ENCODE measurements around the gene SPEF1. TPM values are rescaled to one million over a fixed set of nuclear protein-coding genes. Genes with fewer than 3 reads are reported as not detected.
A peak's percentile ranks its signal among the peaks of the same experiment; 100 is the strongest.

SPEF1 gene
- total and polyA plus RNA-seq, 2 of the 13 experiments (the other 11 are each of a cell fraction or from before 2014, with no cell fraction given): 0.11 to 0.27 TPM

DNA sequence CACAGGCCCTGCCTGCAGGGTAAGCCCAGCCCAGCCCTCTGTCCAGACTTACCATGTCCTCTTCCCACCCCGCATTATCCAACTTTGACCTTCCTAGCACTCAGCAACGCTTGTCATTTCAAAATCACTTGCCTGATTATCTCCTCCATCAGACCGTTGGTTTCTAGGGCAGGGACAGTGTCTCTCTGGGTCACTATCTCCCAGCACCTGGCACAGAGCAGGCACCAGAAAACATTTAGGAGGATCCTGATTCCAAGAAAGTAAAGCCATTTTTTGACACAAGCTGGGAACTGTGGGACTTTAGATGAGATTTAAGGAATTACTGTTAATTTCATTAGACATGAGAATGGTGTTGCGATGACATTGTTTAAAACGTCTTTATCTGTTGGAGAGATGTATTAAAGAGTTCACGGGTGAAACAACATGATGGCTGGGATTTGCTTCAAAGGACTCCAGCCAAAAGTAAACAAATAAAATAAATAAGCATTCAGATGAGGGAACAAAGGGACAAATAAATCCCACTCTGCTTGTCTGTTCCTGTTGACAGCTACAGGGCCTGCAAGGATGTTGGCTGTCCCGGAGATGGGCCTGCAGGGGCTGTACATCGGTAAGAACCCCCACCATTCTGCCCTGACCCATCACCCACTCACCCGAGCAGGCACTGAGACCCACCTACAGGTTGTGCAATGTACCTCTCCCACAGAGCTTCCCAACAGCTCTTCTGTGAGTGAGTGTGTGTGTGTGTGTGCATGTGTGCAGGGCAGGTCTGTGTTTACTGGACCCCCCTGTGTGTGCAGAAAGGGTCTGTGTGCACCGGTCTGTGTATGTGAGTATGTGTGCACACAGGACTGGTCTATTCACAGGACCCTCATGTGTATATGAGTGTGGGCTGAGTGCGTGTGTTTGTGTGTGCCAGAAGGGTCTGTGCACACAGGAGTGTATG, 42.9 kb downstream of the SPEF1 start (continued):
- TF ChIP-seq, protein P1, sequence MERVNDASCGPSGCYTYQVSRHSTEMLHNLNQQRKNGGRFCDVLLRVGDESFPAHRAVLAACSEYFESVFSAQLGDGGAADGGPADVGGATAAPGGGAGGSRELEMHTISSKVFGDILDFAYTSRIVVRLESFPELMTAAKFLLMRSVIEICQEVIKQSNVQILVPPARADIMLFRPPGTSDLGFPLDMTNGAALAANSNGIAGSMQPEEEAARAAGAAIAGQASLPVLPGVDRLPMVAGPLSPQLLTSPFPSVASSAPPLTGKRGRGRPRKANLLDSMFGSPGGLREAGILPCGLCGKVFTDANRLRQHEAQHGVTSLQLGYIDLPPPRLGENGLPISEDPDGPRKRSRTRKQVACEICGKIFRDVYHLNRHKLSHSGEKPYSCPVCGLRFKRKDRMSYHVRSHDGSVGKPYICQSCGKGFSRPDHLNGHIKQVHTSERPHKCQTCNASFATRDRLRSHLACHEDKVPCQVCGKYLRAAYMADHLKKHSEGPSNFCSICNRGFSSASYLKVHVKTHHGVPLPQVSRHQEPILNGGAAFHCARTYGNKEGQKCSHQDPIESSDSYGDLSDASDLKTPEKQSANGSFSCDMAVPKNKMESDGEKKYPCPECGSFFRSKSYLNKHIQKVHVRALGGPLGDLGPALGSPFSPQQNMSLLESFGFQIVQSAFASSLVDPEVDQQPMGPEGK (CRISPR knock-in tag; IDR thresholded peaks at IDR 0.05): peak; percentile 70
- TF ChIP-seq MBD4 (IDR thresholded peaks at IDR 0.05; ENCODE audit: borderline replicate concordance, low read length) (no peak), TGIF2 (CRISPR knock-in tag; IDR thresholded peaks at IDR 0.05) (0 out of 2 replicates have a peak, but pooled peaks have one; percentile 44), TCF7L2 (IDR thresholded peaks at IDR 0.05; ENCODE audit: low read depth, low read length) (no peak), SALL1 (CRISPR knock-in tag; IDR thresholded peaks at IDR 0.05) (peak; percentile 43), FOXK1 (CRISPR knock-in tag; IDR thresholded peaks at IDR 0.05; ENCODE audit: borderline replicate concordance, low read depth) (0 out of 2 replicates have a peak, but pooled peaks have one; percentile 5), ZFP82 (CRISPR knock-in tag; IDR thresholded peaks at IDR 0.05; ENCODE audit: borderline replicate concordance) (no peak), MAZ (IDR thresholded peaks at IDR 0.05; ENCODE audit: borderline replicate concordance, low read depth, low read length) (no peak), MAZ (CRISPR knock-in tag; IDR thresholded peaks at IDR 0.05; ENCODE audit: low read depth) (no peak), ZNF552 (CRISPR knock-in tag; IDR thresholded peaks at IDR 0.05; ENCODE audit: borderline replicate concordance) (no peak), IRX3 (CRISPR knock-in tag; IDR thresholded peaks at IDR 0.05; ENCODE audit: borderline replicate concordance, low read depth) (0 out of 2 replicates have a peak, but pooled peaks have one; percentile 35)
- TF ChIP-seq, protein P2, sequence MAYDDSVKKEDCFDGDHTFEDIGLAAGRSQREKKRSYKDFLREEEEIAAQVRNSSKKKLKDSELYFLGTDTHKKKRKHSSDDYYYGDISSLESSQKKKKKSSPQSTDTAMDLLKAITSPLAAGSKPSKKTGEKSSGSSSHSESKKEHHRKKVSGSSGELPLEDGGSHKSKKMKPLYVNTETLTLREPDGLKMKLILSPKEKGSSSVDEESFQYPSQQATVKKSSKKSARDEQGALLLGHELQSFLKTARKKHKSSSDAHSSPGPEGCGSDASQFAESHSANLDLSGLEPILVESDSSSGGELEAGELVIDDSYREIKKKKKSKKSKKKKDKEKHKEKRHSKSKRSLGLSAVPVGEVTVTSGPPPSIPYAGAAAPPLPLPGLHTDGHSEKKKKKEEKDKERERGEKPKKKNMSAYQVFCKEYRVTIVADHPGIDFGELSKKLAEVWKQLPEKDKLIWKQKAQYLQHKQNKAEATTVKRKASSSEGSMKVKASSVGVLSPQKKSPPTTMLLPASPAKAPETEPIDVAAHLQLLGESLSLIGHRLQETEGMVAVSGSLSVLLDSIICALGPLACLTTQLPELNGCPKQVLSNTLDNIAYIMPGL (CRISPR knock-in tag; IDR thresholded peaks at IDR 0.05; ENCODE audit: borderline replicate concordance in 1 of 2, low read depth in 1 of 2): peak; percentile 6 to 34; a peak in 1 of 4 replicates
- TF ChIP-seq, protein P3, sequence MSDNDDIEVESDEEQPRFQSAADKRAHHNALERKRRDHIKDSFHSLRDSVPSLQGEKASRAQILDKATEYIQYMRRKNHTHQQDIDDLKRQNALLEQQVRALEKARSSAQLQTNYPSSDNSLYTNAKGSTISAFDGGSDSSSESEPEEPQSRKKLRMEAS (IDR thresholded peaks at IDR 0.05): 0 out of 2 replicates have a peak, but pooled peaks have one; percentile 3
- TF ChIP-seq, protein P4, sequence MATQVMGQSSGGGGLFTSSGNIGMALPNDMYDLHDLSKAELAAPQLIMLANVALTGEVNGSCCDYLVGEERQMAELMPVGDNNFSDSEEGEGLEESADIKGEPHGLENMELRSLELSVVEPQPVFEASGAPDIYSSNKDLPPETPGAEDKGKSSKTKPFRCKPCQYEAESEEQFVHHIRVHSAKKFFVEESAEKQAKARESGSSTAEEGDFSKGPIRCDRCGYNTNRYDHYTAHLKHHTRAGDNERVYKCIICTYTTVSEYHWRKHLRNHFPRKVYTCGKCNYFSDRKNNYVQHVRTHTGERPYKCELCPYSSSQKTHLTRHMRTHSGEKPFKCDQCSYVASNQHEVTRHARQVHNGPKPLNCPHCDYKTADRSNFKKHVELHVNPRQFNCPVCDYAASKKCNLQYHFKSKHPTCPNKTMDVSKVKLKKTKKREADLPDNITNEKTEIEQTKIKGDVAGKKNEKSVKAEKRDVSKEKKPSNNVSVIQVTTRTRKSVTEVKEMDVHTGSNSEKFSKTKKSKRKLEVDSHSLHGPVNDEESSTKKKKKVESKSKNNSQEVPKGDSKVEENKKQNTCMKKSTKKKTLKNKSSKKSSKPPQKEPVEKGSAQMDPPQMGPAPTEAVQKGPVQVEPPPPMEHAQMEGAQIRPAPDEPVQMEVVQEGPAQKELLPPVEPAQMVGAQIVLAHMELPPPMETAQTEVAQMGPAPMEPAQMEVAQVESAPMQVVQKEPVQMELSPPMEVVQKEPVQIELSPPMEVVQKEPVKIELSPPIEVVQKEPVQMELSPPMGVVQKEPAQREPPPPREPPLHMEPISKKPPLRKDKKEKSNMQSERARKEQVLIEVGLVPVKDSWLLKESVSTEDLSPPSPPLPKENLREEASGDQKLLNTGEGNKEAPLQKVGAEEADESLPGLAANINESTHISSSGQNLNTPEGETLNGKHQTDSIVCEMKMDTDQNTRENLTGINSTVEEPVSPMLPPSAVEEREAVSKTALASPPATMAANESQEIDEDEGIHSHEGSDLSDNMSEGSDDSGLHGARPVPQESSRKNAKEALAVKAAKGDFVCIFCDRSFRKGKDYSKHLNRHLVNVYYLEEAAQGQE (IDR thresholded peaks at IDR 0.05; ENCODE audit: borderline replicate concordance in 1 of 2, low read depth in 1 of 2, low read length in 2 of 2): no peak
- TF ChIP-seq, protein P5, sequence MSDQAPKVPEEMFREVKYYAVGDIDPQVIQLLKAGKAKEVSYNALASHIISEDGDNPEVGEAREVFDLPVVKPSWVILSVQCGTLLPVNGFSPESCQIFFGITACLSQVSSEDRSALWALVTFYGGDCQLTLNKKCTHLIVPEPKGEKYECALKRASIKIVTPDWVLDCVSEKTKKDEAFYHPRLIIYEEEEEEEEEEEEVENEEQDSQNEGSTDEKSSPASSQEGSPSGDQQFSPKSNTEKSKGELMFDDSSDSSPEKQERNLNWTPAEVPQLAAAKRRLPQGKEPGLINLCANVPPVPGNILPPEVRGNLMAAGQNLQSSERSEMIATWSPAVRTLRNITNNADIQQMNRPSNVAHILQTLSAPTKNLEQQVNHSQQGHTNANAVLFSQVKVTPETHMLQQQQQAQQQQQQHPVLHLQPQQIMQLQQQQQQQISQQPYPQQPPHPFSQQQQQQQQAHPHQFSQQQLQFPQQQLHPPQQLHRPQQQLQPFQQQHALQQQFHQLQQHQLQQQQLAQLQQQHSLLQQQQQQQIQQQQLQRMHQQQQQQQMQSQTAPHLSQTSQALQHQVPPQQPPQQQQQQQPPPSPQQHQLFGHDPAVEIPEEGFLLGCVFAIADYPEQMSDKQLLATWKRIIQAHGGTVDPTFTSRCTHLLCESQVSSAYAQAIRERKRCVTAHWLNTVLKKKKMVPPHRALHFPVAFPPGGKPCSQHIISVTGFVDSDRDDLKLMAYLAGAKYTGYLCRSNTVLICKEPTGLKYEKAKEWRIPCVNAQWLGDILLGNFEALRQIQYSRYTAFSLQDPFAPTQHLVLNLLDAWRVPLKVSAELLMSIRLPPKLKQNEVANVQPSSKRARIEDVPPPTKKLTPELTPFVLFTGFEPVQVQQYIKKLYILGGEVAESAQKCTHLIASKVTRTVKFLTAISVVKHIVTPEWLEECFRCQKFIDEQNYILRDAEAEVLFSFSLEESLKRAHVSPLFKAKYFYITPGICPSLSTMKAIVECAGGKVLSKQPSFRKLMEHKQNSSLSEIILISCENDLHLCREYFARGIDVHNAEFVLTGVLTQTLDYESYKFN (CRISPR knock-in tag; conservative IDR thresholded peaks at IDR 0.05): peak; percentile 40
